ENCODE results near the gene LRP1B. TPM values are rescaled to one million over a fixed set of nuclear protein-coding genes. Genes with fewer than 3 reads are reported as not detected.

LRP1B gene
- total RNA-seq, 3 donors from 2014 or later, result not detected

- peaks cover 6% of the 10 kb centered on the region for H3K9me3 Mint-ChIP-seq
- ATAC-seq (no peak), DNase-seq (no peak)
- H3K4me3 Mint-ChIP-seq, result no peak overlapping the region
- no peaks in the 10 kb centered on the region for H3K4me1 Mint-ChIP-seq (ENCODE audit: low read depth)
- H3K27me3 Mint-ChIP-seq (ENCODE audit: low read depth), result no peaks in the 10 kb centered on the region
- no peaks in the 10 kb centered on the region for H3K36me3 Mint-ChIP-seq (ENCODE audit: insufficient read depth)
Measured at GRCh38 chr2:141611981-141612380, 518.8 kb downstream of the LRP1B start.

GRCh38 chr2:141611176-141611571 is 519.6 kb downstream of the LRP1B start:
- DNase-seq (no peak), ATAC-seq (no peak)
- peaks cover 6% of the 10 kb centered on the region for H3K9me3 Mint-ChIP-seq
- H3K36me3 Mint-ChIP-seq (ENCODE audit: insufficient read depth), result no peaks in the 10 kb centered on the region
- H3K4me3 Mint-ChIP-seq, result no peak overlapping the region
- no peaks in the 10 kb centered on the region for H3K27me3 Mint-ChIP-seq (ENCODE audit: low read depth)
- H3K4me1 Mint-ChIP-seq (ENCODE audit: low read depth), result no peaks in the 10 kb centered on the region

GRCh38 chr2:141610564-141611175 is 520.1 kb downstream of the LRP1B start:
- Mint-ChIP-seq H3K27me3 (ENCODE audit: low read depth) (no peaks in the 10 kb centered on the region), H3K9me3 (peaks cover 6% of the 10 kb centered on the region), H3K36me3 (ENCODE audit: insufficient read depth) (no peaks in the 10 kb centered on the region), H3K4me1 (ENCODE audit: low read depth) (no peaks in the 10 kb centered on the region), H3K4me3 (no peak overlapping the region)
- ATAC-seq (no peak), DNase-seq (no peak)

GRCh38 chr2:141605163-141605562 is 525.7 kb downstream of the LRP1B start:
- Mint-ChIP-seq H3K9me3 (peaks cover 6% of the 10 kb centered on the region), H3K4me1 (ENCODE audit: low read depth) (no peaks in the 10 kb centered on the region), H3K36me3 (ENCODE audit: insufficient read depth) (no peaks in the 10 kb centered on the region), H3K27me3 (ENCODE audit: low read depth) (no peaks in the 10 kb centered on the region), H3K4me3 (no peak overlapping the region)
- DNase-seq (no peak), ATAC-seq (no peak)

- H3K9me3 Mint-ChIP-seq, result peaks cover 11% of the 10 kb centered on the region
- H3K4me3 Mint-ChIP-seq, result no peak overlapping the region
- no peaks in the 10 kb centered on the region for H3K4me1 Mint-ChIP-seq (ENCODE audit: low read depth)
- DNase-seq, result no peak
- ATAC-seq, result no peak
- H3K27me3 Mint-ChIP-seq (ENCODE audit: low read depth), result no peaks in the 10 kb centered on the region
- no peaks in the 10 kb centered on the region for H3K36me3 Mint-ChIP-seq (ENCODE audit: insufficient read depth)
Measured at GRCh38 chr2:141601511-141602152, 529.2 kb downstream of the LRP1B start.

- H3K36me3 Mint-ChIP-seq (ENCODE audit: insufficient read depth), result no peaks in the 10 kb centered on the region
- H3K27me3 Mint-ChIP-seq (ENCODE audit: low read depth), result no peaks in the 10 kb centered on the region
- DNase-seq, result no peak
- ATAC-seq, result no peak
- no peak overlapping the region for H3K4me3 Mint-ChIP-seq
- H3K9me3 Mint-ChIP-seq, result peaks cover 11% of the 10 kb centered on the region
- no peaks in the 10 kb centered on the region for H3K4me1 Mint-ChIP-seq (ENCODE audit: low read depth)
Measured at GRCh38 chr2:141599721-141600120, 531.1 kb downstream of the LRP1B start.

- no peaks in the 10 kb centered on the region for H3K27me3 Mint-ChIP-seq (ENCODE audit: low read depth)
- DNase-seq (no peak), ATAC-seq (no peak)
- H3K4me3 Mint-ChIP-seq, result no peak overlapping the region
- no peaks in the 10 kb centered on the region for H3K4me1 Mint-ChIP-seq (ENCODE audit: low read depth)
- peaks cover 11% of the 10 kb centered on the region for H3K9me3 Mint-ChIP-seq
- H3K36me3 Mint-ChIP-seq (ENCODE audit: insufficient read depth), result no peaks in the 10 kb centered on the region
Measured at GRCh38 chr2:141598982-141599381, 531.8 kb downstream of the LRP1B start.

- no peak for DNase-seq
- ATAC-seq, result no peak
Measured at GRCh38 chr2:141595316-141595920, 535.4 kb downstream of the LRP1B start.

GRCh38 chr2:141591787-141592186 is 539.0 kb downstream of the LRP1B start:
- Mint-ChIP-seq H3K4me1 (ENCODE audit: low read depth) (no peaks in the 10 kb centered on the region), H3K4me3 (no peak overlapping the region), H3K36me3 (ENCODE audit: insufficient read depth) (no peaks in the 10 kb centered on the region), H3K27me3 (ENCODE audit: low read depth) (no peaks in the 10 kb centered on the region), H3K9me3 (peaks cover 3% of the 10 kb centered on the region)
- DNase-seq (no peak), ATAC-seq (no peak)

More at GRCh38 chr2:141595316-141595920, 535.4 kb downstream of the LRP1B start:
- H3K4me3 Mint-ChIP-seq, result no peak overlapping the region
- peaks cover 11% of the 10 kb centered on the region for H3K9me3 Mint-ChIP-seq
- no peaks in the 10 kb centered on the region for H3K4me1 Mint-ChIP-seq (ENCODE audit: low read depth)
- H3K27me3 Mint-ChIP-seq (ENCODE audit: low read depth), result no peaks in the 10 kb centered on the region
- H3K36me3 Mint-ChIP-seq (ENCODE audit: insufficient read depth), result no peaks in the 10 kb centered on the region

GRCh38 chr2:141590620-141591019 is 540.2 kb downstream of the LRP1B start:
- Mint-ChIP-seq H3K36me3 (ENCODE audit: insufficient read depth) (no peaks in the 10 kb centered on the region), H3K4me1 (ENCODE audit: low read depth) (no peaks in the 10 kb centered on the region), H3K27me3 (ENCODE audit: low read depth) (no peaks in the 10 kb centered on the region), H3K4me3 (no peak overlapping the region), H3K9me3 (peaks cover 3% of the 10 kb centered on the region)
- no peak for ATAC-seq
- no peak for DNase-seq

- no peak for ATAC-seq
- Mint-ChIP-seq H3K27me3 (ENCODE audit: low read depth) (no peaks in the 10 kb centered on the region), H3K9me3 (peaks cover 3% of the 10 kb centered on the region), H3K4me3 (no peak overlapping the region), H3K36me3 (ENCODE audit: insufficient read depth) (no peaks in the 10 kb centered on the region), H3K4me1 (ENCODE audit: low read depth) (no peaks in the 10 kb centered on the region)
- DNase-seq, result no peak
Measured at GRCh38 chr2:141589314-141589713, 541.5 kb downstream of the LRP1B start.

- Mint-ChIP-seq H3K4me3 (no peak overlapping the region), H3K4me1 (ENCODE audit: low read depth) (no peaks in the 10 kb centered on the region), H3K27me3 (ENCODE audit: low read depth) (no peaks in the 10 kb centered on the region), H3K36me3 (ENCODE audit: insufficient read depth) (no peaks in the 10 kb centered on the region), H3K9me3 (peaks cover 3% of the 10 kb centered on the region)
- no peak for DNase-seq
- ATAC-seq, result no peak
Measured at GRCh38 chr2:141586985-141587384, 543.8 kb downstream of the LRP1B start.

GRCh38 chr2:141582213-141582612 is 548.6 kb downstream of the LRP1B start:
- DNase-seq (no peak), ATAC-seq (no peak)
- H3K36me3 Mint-ChIP-seq (ENCODE audit: insufficient read depth), result no peaks in the 10 kb centered on the region
- no peaks in the 10 kb centered on the region for H3K27me3 Mint-ChIP-seq (ENCODE audit: low read depth)
- no peaks in the 10 kb centered on the region for H3K4me1 Mint-ChIP-seq (ENCODE audit: low read depth)
- peaks cover 14% of the 10 kb centered on the region for H3K9me3 Mint-ChIP-seq
- no peak overlapping the region for H3K4me3 Mint-ChIP-seq

- DNase-seq (no peak), ATAC-seq (no peak)
- Mint-ChIP-seq H3K36me3 (ENCODE audit: insufficient read depth) (no peaks in the 10 kb centered on the region), H3K4me3 (no peak overlapping the region), H3K27me3 (ENCODE audit: low read depth) (no peaks in the 10 kb centered on the region), H3K9me3 (peaks cover 19% of the 10 kb centered on the region), H3K4me1 (ENCODE audit: low read depth) (no peaks in the 10 kb centered on the region)
Measured at GRCh38 chr2:141579071-141579470, 551.7 kb downstream of the LRP1B start.

- H3K9me3 Mint-ChIP-seq, result peaks cover 22% of the 10 kb centered on the region
- DNase-seq (no peak), ATAC-seq (no peak)
Measured at GRCh38 chr2:141570474-141571131, 560.2 kb downstream of the LRP1B start.

More at GRCh38 chr2:141570474-141571131, 560.2 kb downstream of the LRP1B start:
- H3K27me3 Mint-ChIP-seq (ENCODE audit: low read depth), result no peaks in the 10 kb centered on the region
- H3K36me3 Mint-ChIP-seq (ENCODE audit: insufficient read depth), result no peaks in the 10 kb centered on the region
- H3K4me3 Mint-ChIP-seq, result no peak overlapping the region
- H3K4me1 Mint-ChIP-seq (ENCODE audit: low read depth), result no peaks in the 10 kb centered on the region

All from activated T-cell treated with anti-CD3 and anti-CD28 coated beads, Interleukin-2, amount 50 U/mL, for 4 hours (primary cell).